ENCODE data around the gene LY6G5C. TPM values are rescaled to one million over a fixed set of nuclear protein-coding genes. Genes with fewer than 3 reads are reported as not detected.

The LY6G5C gene
- total and polyA plus RNA-seq, 9 of the 15 experiments (the other 6 are each of a cell fraction or from before 2014, with no cell fraction given), result 0.10 to 0.67 (median 0.46) TPM; not detected in 4

- TF ChIP-seq FOXM1 (IDR thresholded peaks at IDR 0.05; ENCODE audit: low read depth), result no peak
- TF ChIP-seq FOXM1 (CRISPR knock-in tag; IDR thresholded peaks at IDR 0.05; ENCODE audit: low read depth), result no peak
- TF ChIP-seq ZNF586 (CRISPR knock-in tag; conservative IDR thresholded peaks at IDR 0.05), result no peak
- no peak for TF ChIP-seq ZNF316 (IDR thresholded peaks at IDR 0.05)
- no peak for TF ChIP-seq YBX1 (IDR thresholded peaks at IDR 0.05)
- TF ChIP-seq MCM3 (IDR thresholded peaks at IDR 0.05), result no peak
- no peak for TF ChIP-seq E2F5 (CRISPR knock-in tag; IDR thresholded peaks at IDR 0.05)
- no peak for TF ChIP-seq PHF8 (IDR thresholded peaks at IDR 0.05; ENCODE audit: borderline replicate concordance, low read length)
- no peak for TF ChIP-seq SFPQ (IDR thresholded peaks at IDR 0.05; ENCODE audit: low read depth, low read length)
- TF ChIP-seq FOXJ3 (CRISPR knock-in tag; IDR thresholded peaks at IDR 0.05), result no peak
- TF ChIP-seq PTRF (tag; IDR thresholded peaks at IDR 0.05), result no peak
- no peak for TF ChIP-seq KLF6 (CRISPR knock-in tag; IDR thresholded peaks at IDR 0.05; ENCODE audit: borderline replicate concordance)
- no peak for TF ChIP-seq RNF2 (IDR thresholded peaks at IDR 0.05)
- no peak for TF ChIP-seq MEF2D (tag; conservative IDR thresholded peaks at IDR 0.05; ENCODE audit: low read depth)
- TF ChIP-seq RBBP5 (IDR thresholded peaks at IDR 0.05; ENCODE audit: borderline replicate concordance, insufficient read depth, low read length, poor library complexity, severe bottlenecking), result no peak
- no peak for TF ChIP-seq NCOA2 (IDR thresholded peaks at IDR 0.05; ENCODE audit: partially characterized antibody in 2 of 2)
- peak; percentile 69; the same call in 1 of the 2 replicates for TF ChIP-seq THAP12 (CRISPR knock-in tag; IDR thresholded peaks at IDR 0.05)
- TF ChIP-seq ZBTB26 (CRISPR knock-in tag; IDR thresholded peaks at IDR 0.05), result 0 out of 2 replicates have a peak, but pooled peaks have one; percentile 8
- peak; percentile 79; the same call in 1 of the 2 replicates for TF ChIP-seq TAF15 (IDR thresholded peaks at IDR 0.05; ENCODE audit: low read depth, low read length)
- TF ChIP-seq SIN3B (IDR thresholded peaks at IDR 0.05; ENCODE audit: low read depth), result no peak
- TF ChIP-seq CCNT2 (IDR thresholded peaks at IDR 0.05; ENCODE audit: borderline replicate concordance, extremely low read depth, insufficient read length, low read depth, low read length), result no peak
- TF ChIP-seq EHMT2 (IDR thresholded peaks at IDR 0.05), result peak; percentile 12; the same call in 1 of the 2 replicates
Observed at GRCh38 chr6:31658983-31659648, 21.8 kb downstream of the LY6G5C start (continued).
